Gastroesophageal sphincter (tissue), 4 donors: ENCODE results near the gene SPPL3. TPM values are rescaled to one million over a fixed set of nuclear protein-coding genes. Genes with fewer than 3 reads are reported as not detected.

Experiments
- ATAC-seq: fragments of 150-250 bp; one replicate; pipeline ENCODE4 v1.9.1; 2016; ENCODE audit warnings: mild to moderate bottlenecking, moderate library complexity
- H3K27ac ChIP-seq, 4 donors: fragments of 200-600 bp; sonication (generic) in 3 of 4; 1 replicate in 3 of 4; 2 replicates in 1 of 4; pipeline ENCODE4 v1.5.1; 2016 to 2019
- H3K27me3 ChIP-seq: fragments of 200-600 bp; sonication (generic); one replicate; pipeline ENCODE4 v1.5.1; 2019
- H3K36me3 ChIP-seq, 2 donors: fragments of 200-600 bp; sonication (generic); one replicate each; pipeline ENCODE4 v1.5.1; 2019; ENCODE audit warnings: control low read depth in 1 of 2
- H3K4me1 ChIP-seq, 3 donors: fragments of 200-600 bp; sonication (generic); 1 replicate in 2 of 3; 2 replicates in 1 of 3; pipeline ENCODE4 v1.5.1; 2016 to 2019; ENCODE audit warnings: control low read depth in 2 of 3
- H3K4me3 ChIP-seq, 2 donors: fragments of 200-600 bp; sonication (generic); one replicate each; pipeline ENCODE4 v1.5.1; 2019; ENCODE audit warnings: mild to moderate bottlenecking in 1 of 2, moderate library complexity in 1 of 2
- H3K9me3 ChIP-seq, 3 donors: fragments of 200-600 bp; sonication (generic); one replicate each; pipeline ENCODE4 v1.5.1; 2017 to 2019; ENCODE audit warnings: control low read depth in 2 of 3
- EP300 ChIP-seq: sonication (generic); formaldehyde crosslinking; IDR thresholded peaks from one replicate; pipeline ENCODE4 v1.6.1; 2017; ENCODE audit warnings: antibody characterized with exemption, mild to moderate bottlenecking
- POLR2A ChIP-seq, 2 donors: fragments of 450-650 bp; IDR thresholded peaks; one replicate each; pipeline ENCODE4 v1.6.1; 2017; ENCODE audit warnings: antibody characterized with exemption in 2 of 2, mild to moderate bottlenecking in 2 of 2, moderate library complexity in 1 of 2
- POLR2AphosphoS5 ChIP-seq: sonication (generic); formaldehyde crosslinking; IDR thresholded peaks from one replicate; pipeline ENCODE4 v1.6.1; 2017; ENCODE audit warnings: antibody characterized with exemption
- WGBS, 2 donors: methylation state at CpG; one replicate each; pipeline ENCODE4 v1.1.5; 2018; ENCODE audit warnings: low coverage in 1 of 2; 5-methylcytosine and 5-hydroxymethylcytosine counted together
- total RNA-seq, 4 donors: library from RNA; depleted of rRNA; stranded (reverse); fragments of >200 nt; gene quantifications; one replicate each; pipeline ENCODE4 v1.1.0, GENCODE V29; 2016
- TF ChIP-seq, protein P1 (sequence below), 4 experiments: fragments of 200-600 bp in 2 of 4; fragments of 450-650 bp in 2 of 4; sonication (generic) in 1 of 4; IDR thresholded peaks; one replicate each; pipeline ENCODE4 v1.5.1; 2017 to 2019; ENCODE audit warnings: antibody characterized with exemption in 4 of 4, mild to moderate bottlenecking in 2 of 4, moderate library complexity in 2 of 4

The SPPL3 gene
- total RNA-seq, 4 donors from 2014 or later = 16.2 to 20.2 (median 19.0) TPM

DNA sequence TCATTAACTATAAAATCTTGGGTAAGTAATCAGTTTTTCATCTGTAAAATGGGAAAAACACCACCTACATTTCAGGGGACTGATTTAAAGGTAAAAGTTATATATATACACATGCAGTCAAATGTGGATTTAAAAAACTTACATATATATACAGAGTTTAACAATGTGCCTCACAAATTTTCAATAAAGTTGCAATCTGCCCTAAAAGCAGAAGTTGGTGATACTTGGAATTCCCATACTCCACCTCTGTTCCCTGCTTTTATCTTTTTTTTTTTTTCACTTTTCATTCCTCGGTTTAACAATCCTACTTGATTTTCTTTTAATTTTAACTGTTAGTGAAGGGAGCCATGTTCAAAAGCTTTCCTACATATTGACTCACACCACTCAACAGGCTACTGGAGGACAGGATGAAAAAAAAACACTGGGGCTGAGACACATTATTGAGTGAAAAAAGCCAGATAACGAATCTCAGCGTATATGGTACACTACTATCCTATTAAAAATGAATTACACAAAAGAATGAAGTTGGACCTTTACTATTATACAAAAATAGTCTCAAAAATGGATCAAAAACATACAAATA is 24.3 kb downstream of the SPPL3 start:
- TF ChIP-seq POLR2AphosphoS5 = no peak
- no peak for TF ChIP-seq EP300
- TF ChIP-seq, protein P1, sequence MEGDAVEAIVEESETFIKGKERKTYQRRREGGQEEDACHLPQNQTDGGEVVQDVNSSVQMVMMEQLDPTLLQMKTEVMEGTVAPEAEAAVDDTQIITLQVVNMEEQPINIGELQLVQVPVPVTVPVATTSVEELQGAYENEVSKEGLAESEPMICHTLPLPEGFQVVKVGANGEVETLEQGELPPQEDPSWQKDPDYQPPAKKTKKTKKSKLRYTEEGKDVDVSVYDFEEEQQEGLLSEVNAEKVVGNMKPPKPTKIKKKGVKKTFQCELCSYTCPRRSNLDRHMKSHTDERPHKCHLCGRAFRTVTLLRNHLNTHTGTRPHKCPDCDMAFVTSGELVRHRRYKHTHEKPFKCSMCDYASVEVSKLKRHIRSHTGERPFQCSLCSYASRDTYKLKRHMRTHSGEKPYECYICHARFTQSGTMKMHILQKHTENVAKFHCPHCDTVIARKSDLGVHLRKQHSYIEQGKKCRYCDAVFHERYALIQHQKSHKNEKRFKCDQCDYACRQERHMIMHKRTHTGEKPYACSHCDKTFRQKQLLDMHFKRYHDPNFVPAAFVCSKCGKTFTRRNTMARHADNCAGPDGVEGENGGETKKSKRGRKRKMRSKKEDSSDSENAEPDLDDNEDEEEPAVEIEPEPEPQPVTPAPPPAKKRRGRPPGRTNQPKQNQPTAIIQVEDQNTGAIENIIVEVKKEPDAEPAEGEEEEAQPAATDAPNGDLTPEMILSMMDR (IDR thresholded peaks at IDR 0.05) = no peak
- no peak for TF ChIP-seq POLR2A (IDR thresholded peaks at IDR 0.05)

DNA sequence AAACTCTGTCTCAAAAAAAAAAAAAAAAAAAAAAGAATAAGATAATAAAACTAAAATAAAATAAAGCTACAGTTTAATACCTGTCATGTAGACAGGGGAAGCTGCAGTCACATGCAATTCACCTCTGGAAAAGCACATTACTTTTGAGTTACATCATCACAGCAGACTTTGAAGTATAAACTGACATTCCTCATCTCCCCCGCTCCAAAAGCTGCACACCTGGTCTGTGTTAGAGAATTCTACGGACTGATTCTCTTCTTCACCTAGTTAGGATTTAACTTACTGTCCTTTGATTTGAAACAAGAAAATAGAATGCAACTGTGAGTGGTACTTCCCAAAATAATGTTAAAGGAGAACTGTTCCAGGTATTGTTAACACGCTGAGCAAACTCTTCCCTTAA is 25.1 kb downstream of the SPPL3 start:
- TF ChIP-seq EP300 (no peak), POLR2AphosphoS5 (no peak), POLR2A (IDR thresholded peaks at IDR 0.05) (no peak)
- TF ChIP-seq, protein P1 (IDR thresholded peaks at IDR 0.05) = no peak
- 72 to 76% methylated on average over 3 of the region's 3 CpGs for WGBS, 2 donors
- Histone ChIP-seq H3K27me3 (no peaks in the 10 kb centered on the region), H3K36me3 (no peaks in the 10 kb centered on the region), H3K4me1 (peaks cover 0 to 12% (median 0%) of the 10 kb centered on the region in 3 donors), H3K9me3 (no peaks in the 10 kb centered on the region), H3K27ac (no peak overlapping the region), H3K4me3 (no peak overlapping the region)
- ATAC-seq = no peak

More for the DNA sequence above, 24.3 kb downstream of the SPPL3 start:
- Histone ChIP-seq H3K4me1 (peaks cover 0 to 12% (median 0%) of the 10 kb centered on the region in 3 donors), H3K4me3 (no peak overlapping the region), H3K36me3 (no peaks in the 10 kb centered on the region), H3K9me3 (no peaks in the 10 kb centered on the region), H3K27me3 (no peaks in the 10 kb centered on the region), H3K27ac (no peak overlapping the region)
- ATAC-seq = no peak
- WGBS, 2 donors = 85 to 86% methylated on average over 3 of the region's 3 CpGs

DNA sequence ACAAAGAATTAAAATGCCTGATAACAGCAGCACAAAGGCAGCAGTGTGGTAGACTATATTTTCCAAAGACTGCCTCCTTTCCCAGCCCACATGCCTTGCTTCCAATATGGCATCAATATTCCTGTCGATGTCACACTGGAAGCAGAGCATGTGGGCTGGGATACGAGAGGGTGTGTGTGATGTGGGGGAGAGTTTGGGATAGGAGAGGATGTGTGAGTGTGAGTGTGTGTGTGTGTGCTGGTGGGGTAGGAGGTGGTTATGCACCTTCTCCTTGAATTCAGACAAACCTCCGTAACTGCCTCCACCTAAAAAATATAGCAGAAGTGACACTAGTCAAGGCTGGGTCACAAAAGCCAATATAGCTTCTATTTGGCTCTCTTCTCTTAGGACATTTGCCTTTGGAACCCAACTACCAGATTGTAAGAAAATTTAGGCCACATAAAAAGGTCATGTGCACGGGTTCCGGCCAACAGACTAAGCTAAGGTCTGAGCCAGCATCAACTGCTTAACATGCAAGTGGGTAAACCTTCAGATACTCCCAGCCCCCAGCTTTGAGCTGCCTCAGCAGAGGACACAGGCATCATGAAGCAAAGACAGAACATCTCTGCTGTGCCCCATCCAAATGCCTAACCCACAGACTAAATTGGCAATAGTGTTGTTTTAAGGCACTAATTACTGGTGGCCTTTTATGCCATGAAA is 29.5 kb downstream of the SPPL3 start:
- no peak for ATAC-seq

DNA sequence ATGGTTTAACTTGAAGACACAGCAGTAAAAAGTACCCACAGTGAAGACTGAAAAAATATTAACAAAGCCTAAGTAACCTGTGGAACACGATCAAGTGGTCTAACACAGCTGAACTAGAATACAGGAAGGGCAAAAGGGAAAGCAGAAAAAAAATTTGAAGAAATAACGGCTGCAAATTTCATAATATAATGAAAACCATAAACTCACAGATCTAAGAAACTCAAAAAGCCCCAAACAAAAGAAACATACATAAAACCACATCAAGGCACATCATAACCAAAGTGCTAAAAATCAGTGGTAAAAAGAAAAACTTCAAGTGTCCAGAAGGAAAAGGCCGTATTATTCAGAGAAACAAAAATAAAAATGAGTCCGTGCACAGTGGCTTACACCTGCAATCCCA is 30.9 kb downstream of the SPPL3 start:
- no peak overlapping the region for H3K27ac ChIP-seq
- no peaks in the 10 kb centered on the region for H3K9me3 ChIP-seq
- no peaks in the 10 kb centered on the region for H3K27me3 ChIP-seq
- H3K4me3 ChIP-seq = no peak overlapping the region
- WGBS, 2 donors = 77 to 81% methylated on average over 3 to 4 of the region's 4 CpGs
- H3K4me1 ChIP-seq = peaks cover 0 to 24% (median 3%) of the 10 kb centered on the region in 3 donors
- TF ChIP-seq POLR2AphosphoS5 (no peak), POLR2A (IDR thresholded peaks at IDR 0.05) (no peak), EP300 (no peak)
- TF ChIP-seq, protein P1 (IDR thresholded peaks at IDR 0.05) = no peak
- no peaks in the 10 kb centered on the region for H3K36me3 ChIP-seq
- ATAC-seq = no peak

More for the DNA sequence above, 29.5 kb downstream of the SPPL3 start:
- Histone ChIP-seq H3K27me3 (no peaks in the 10 kb centered on the region), H3K4me3 (no peak overlapping the region), H3K36me3 (no peaks in the 10 kb centered on the region), H3K9me3 (no peaks in the 10 kb centered on the region), H3K4me1 (peaks cover 0 to 31% (median 3%) of the 10 kb centered on the region in 3 donors), H3K27ac (no peak overlapping the region)
- TF ChIP-seq EP300 (no peak), POLR2AphosphoS5 (no peak), POLR2A (IDR thresholded peaks at IDR 0.05) (no peak)
- TF ChIP-seq, protein P1 (IDR thresholded peaks at IDR 0.05) = no peak
- 76 to 90% methylated on average over 3 to 5 of the region's 5 CpGs for WGBS, 2 donors

DNA sequence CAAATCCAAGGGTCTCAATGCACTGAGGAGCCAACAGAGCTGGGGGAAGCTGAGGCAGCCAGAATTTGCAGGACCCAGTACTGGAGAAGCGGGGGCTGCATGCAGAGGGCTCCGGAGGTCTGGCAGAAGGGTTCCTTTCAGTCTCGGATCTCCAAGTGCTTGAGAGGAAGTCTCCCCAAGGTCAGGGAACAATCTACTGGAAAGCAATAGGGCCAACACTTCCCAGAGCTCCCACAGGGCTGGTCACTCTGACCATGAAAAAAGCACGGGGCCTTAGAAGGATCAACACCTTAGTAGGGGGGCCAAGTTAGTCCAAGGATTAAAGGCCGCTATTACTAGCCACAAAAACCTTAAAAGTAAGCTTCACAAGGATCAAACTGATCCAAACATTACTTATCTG is 31.7 kb downstream of the SPPL3 start:
- Histone ChIP-seq H3K4me1 (peaks cover 0 to 24% (median 3%) of the 10 kb centered on the region in 3 donors), H3K9me3 (no peaks in the 10 kb centered on the region), H3K27me3 (no peaks in the 10 kb centered on the region), H3K36me3 (no peaks in the 10 kb centered on the region), H3K4me3 (no peak overlapping the region), H3K27ac (no peak overlapping the region)
- no peak for ATAC-seq
- 40 to 86% methylated on average over 1 of the region's 5 CpGs for WGBS, 2 donors
- TF ChIP-seq POLR2A (IDR thresholded peaks at IDR 0.05) (no peak), POLR2AphosphoS5 (no peak), EP300 (no peak)
- TF ChIP-seq, protein P1 (IDR thresholded peaks at IDR 0.05) = no peak
